ENCODE measurements around the gene BAG1.

BAG1 gene

DNA sequence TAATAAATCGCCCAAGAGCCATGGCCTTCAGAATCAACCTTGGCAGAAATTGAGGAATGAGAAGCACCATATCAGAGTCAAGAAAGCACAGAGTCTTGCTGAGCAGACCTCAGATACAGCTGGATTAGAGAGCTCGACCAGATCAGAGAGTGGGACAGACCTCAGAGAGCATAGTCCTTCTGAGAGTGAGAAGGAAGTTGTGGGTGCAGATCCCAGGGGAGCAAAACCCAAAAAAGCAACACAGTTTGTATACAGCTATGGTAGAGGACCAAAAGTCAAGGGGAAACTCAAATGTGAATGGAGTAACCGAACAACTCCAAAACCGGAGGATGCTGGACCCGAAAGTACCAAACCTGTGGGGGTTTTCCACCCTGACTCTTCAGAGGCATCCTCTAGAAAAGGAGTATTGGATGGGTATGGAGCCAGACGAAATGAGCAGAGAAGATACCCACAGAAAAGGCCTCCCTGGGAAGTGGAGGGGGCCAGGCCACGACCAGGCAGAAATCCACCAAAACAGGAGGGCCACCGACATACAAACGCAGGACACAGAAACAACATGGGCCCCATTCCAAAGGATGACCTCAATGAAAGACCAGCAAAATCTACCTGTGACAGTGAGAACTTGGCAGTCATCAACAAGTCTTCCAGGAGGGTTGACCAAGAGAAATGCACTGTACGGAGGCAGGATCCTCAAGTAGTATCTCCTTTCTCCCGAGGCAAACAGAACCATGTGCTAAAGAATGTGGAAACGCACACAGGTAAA is 30.3 kb upstream of the BAG1 start:
- Histone ChIP-seq H3K4me3 (replicated peaks; ENCODE audit: low read depth, low read length) (peak overlapping the region; percentile 41), H3K27me3 (replicated peaks; ENCODE audit: control insufficient read depth, insufficient read depth, low read length) (no peaks in the 10 kb centered on the region), H3K36me3 (ENCODE audit: control insufficient read depth, insufficient read depth, low read length) (peaks cover 10% of the 10 kb centered on the region)
- no peak for DNase-seq (ENCODE audit: extremely low read depth, insufficient read length)
- TF ChIP-seq, protein P1, sequence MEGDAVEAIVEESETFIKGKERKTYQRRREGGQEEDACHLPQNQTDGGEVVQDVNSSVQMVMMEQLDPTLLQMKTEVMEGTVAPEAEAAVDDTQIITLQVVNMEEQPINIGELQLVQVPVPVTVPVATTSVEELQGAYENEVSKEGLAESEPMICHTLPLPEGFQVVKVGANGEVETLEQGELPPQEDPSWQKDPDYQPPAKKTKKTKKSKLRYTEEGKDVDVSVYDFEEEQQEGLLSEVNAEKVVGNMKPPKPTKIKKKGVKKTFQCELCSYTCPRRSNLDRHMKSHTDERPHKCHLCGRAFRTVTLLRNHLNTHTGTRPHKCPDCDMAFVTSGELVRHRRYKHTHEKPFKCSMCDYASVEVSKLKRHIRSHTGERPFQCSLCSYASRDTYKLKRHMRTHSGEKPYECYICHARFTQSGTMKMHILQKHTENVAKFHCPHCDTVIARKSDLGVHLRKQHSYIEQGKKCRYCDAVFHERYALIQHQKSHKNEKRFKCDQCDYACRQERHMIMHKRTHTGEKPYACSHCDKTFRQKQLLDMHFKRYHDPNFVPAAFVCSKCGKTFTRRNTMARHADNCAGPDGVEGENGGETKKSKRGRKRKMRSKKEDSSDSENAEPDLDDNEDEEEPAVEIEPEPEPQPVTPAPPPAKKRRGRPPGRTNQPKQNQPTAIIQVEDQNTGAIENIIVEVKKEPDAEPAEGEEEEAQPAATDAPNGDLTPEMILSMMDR (IDR thresholded peaks at IDR 0.05; ENCODE audit: insufficient read depth, low read length, poor library complexity, severe bottlenecking) = no peak

DNA sequence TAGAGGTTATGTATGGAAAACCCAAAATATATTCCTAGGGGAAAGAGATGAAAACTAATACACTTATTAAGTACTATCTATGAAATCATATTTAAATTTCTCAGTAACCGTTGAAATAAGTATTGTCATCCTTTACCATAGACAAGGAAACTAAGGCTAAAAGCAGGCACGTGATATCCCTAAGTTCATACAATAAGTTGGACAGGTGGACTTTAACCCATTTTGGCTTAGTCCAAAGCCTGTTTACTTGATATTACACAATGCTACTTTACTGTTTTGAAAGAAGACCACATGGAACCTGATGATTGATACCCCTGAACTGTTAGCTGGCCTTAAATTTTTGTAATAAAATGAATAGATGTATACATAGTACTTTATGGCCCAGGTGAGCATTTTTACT is 29.3 kb upstream of the BAG1 start:
- DNase-seq (ENCODE audit: extremely low read depth, insufficient read length) = no peak
- H3K27me3 ChIP-seq (replicated peaks; ENCODE audit: control insufficient read depth, insufficient read depth, low read length) = no peaks in the 10 kb centered on the region
- peaks cover 8% of the 10 kb centered on the region for H3K36me3 ChIP-seq (ENCODE audit: control insufficient read depth, insufficient read depth, low read length)
- TF ChIP-seq, protein P1 (IDR thresholded peaks at IDR 0.05; ENCODE audit: insufficient read depth, low read length, poor library complexity, severe bottlenecking) = no peak
- no peak overlapping the region for H3K4me3 ChIP-seq (replicated peaks; ENCODE audit: low read depth, low read length)

DNA sequence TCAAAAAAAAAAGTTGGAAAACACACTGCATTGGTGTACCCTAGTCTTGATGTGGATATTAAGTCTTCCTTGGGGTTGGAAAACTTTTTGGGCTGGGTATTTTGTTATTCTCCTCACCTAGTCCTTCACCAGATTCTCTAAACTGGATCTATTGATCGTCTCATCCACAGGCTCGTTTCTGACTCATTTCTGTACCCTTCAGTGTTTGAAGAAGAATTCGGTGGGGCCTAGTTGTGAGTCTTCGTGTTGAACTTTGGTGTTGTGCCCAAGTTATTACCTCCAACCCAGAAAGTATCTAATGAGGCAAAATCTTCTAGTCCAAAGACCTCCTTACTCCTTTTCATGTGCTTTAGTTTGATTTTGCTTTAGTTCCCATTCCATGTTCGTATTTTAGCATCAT is 27.4 kb upstream of the BAG1 start:
- TF ChIP-seq, protein P1 (IDR thresholded peaks at IDR 0.05; ENCODE audit: insufficient read depth, low read length, poor library complexity, severe bottlenecking) = no peak
- Histone ChIP-seq H3K36me3 (ENCODE audit: control insufficient read depth, insufficient read depth, low read length) (peaks cover 2% of the 10 kb centered on the region), H3K27me3 (replicated peaks; ENCODE audit: control insufficient read depth, insufficient read depth, low read length) (no peaks in the 10 kb centered on the region), H3K4me3 (replicated peaks; ENCODE audit: low read depth, low read length) (peak overlapping the region; percentile 10)
- DNase-seq (ENCODE audit: extremely low read depth, insufficient read length) = no peak

DNA sequence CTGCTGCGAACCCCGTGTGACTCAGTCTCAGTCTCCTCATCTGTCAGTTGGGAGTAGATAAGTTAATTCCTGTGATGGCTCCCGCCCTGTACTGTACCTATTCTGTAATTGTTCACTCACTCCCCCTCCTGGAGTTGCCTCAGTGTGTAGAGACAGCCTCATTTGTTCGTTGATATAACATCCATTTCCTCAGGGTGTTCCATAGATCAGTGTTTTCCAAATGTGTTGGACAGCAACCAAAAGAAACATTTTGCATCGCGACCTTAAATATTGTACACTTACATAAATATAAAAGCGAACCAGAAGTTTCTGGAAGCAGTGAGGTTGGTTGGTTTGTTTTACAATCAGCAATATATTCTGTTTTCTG is 26.5 kb upstream of the BAG1 start:
- H3K27me3 ChIP-seq (replicated peaks; ENCODE audit: control insufficient read depth, insufficient read depth, low read length) = no peaks in the 10 kb centered on the region
- peaks cover 2% of the 10 kb centered on the region for H3K36me3 ChIP-seq (ENCODE audit: control insufficient read depth, insufficient read depth, low read length)
- peak overlapping the region; percentile 85 for H3K4me3 ChIP-seq (replicated peaks; ENCODE audit: low read depth, low read length)
- TF ChIP-seq, protein P1 (IDR thresholded peaks at IDR 0.05; ENCODE audit: insufficient read depth, low read length, poor library complexity, severe bottlenecking) = no peak
- DNase-seq (ENCODE audit: extremely low read depth, insufficient read length) = no peak

DNA sequence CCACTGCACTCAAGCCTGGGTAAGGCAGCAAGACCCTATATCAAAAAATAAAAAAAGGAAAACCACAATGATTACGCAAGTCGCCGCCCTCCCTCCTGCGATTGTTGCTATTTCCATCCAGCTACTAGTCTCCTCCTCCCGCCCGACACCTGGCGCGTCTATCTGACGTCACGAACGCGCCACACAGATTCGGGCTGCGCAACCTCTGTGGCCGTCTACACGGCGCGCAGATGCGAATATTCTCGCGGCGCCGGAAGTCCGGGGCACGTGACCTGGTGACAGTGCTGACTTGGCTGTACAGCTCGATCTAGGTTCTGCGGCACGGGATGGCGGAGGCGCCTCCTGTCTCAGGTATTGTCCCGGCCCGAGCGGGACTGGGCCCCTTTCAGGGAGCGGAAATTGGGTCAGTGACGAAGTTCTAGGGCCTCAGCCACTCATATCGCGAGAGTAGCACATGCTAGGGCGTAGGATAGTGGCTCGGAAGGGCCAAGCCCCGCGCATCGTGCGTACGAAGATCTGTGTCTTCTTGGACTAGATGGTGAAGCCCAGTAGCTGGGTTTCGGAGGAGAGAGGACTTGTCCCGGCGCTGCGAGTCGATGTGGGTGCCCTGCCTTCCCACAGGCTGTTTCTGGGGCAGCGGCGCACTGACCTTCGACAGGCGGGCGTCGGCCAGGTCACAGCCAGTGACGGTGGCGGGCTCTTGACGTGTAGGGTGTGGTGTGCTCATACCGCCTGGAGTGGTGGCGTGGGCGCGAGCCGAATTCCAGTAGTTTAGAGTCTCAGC is 25.9 kb upstream of the BAG1 start, which contains the start of gene NFX1:
NFX1 (plus strand) TSS at position 270 of the 784 bp plus-strand sequence; CDS start at position 327, 57 bp downstream.
- Histone ChIP-seq H3K27me3 (replicated peaks; ENCODE audit: control insufficient read depth, insufficient read depth, low read length) (no peaks in the 10 kb centered on the region), H3K36me3 (ENCODE audit: control insufficient read depth, insufficient read depth, low read length) (peaks cover 2% of the 10 kb centered on the region), H3K4me3 (replicated peaks; ENCODE audit: low read depth, low read length) (peak within 1 kb of the TSS; percentile 85)
- TF ChIP-seq, protein P1 (IDR thresholded peaks at IDR 0.05; ENCODE audit: insufficient read depth, low read length, poor library complexity, severe bottlenecking) = no peak
- DNase-seq (ENCODE audit: extremely low read depth, insufficient read length) = peak; percentile 97
